Pancreas (tissue), 10 donors: ENCODE data around the gene VEGFD. TPM values are rescaled to one million over a fixed set of nuclear protein-coding genes. Genes with fewer than 3 reads are reported as not detected.

Experiments
- ATAC-seq, 4 donors: fragments of 200-7000 bp; cut with Tn5 transposase; one replicate each; pipeline versions ENCODE4 v1.8.0 to v1.9.1; 2020; ENCODE audit warnings: mild to moderate bottlenecking in 4 of 4, moderate library complexity in 4 of 4
- DNase-seq, 6 donors: peaks; one replicate each; pipeline ENCODE4 v3.0.0-alpha.2; 2020
- FAIRE-seq: peaks from 2 replicates; lab custom pipeline; 2012; peaks lifted over from hg19 to GRCh38; lab: Jason Lieb, UNC
- H3K27ac ChIP-seq, 4 donors: fragments of 200-600 bp; sonication (generic); 1 replicate in 3 of 4; 2 replicates in 1 of 4; pipeline versions ENCODE4 v1.5.0 to v1.8.0; 2020
- H3K27me3 ChIP-seq, 4 donors: fragments of 200-600 bp; one replicate each; pipeline ENCODE4 v1.8.0; 2021
- H3K36me3 ChIP-seq, 3 donors: fragments of 200-600 bp; sonication (generic) in 1 of 3; one replicate each; pipeline versions ENCODE4 v1.5.0 to v1.8.0; 2020 to 2021
- H3K4me1 ChIP-seq, 3 donors: fragments of 200-600 bp; one replicate each; pipeline ENCODE4 v1.8.0; 2021
- H3K4me3 ChIP-seq, 4 donors: fragments of 200-600 bp; sonication (generic) in 2 of 4; one replicate each; pipeline versions ENCODE4 v1.5.0 to v1.8.0; 2020 to 2021
- H3K9me3 ChIP-seq, 4 donors: fragments of 200-600 bp; one replicate each; pipeline ENCODE4 v1.8.0; 2021
- WGBS, 2 donors: extraction: QIAGEN DNeasy Blood & Tissue Kit; methylation state at CpG; one replicate each; pipeline ENCODE4 v1.1.7; 2013; 5-methylcytosine and 5-hydroxymethylcytosine counted together
- intact Hi-C, 3 donors: fragments of 100-400 bp; cut with DNase I; formaldehyde crosslinking; loops; one replicate each; pipeline versions ENCODE4 v1.11.1 to v1.14.2; 2022
- polyA plus RNA-seq, 2 donors: library from polyadenylated mRNA; stranded (reverse); fragments of 200-250 nt; gene quantifications; one replicate each; pipeline ENCODE4 v1.2.3, GENCODE V29; 2013
- total RNA-seq, 6 donors: library from RNA; stranded (reverse); fragmentation: NEBNext Ultra II Directional in 4 of 6; extraction: Animal tissue kit (Norgen Biotek cat#: 25700) in 4 of 6; gene quantifications; one replicate each; pipeline versions ENCODE4 v1.2.1 to v1.2.4, GENCODE V29; 2021 to 2023
- TF ChIP-seq, protein P1 (sequence below), 4 donors: fragments of 200-600 bp; sonication (generic) in 3 of 4; IDR thresholded peaks; one replicate each; pipeline versions ENCODE4 v1.5.0 to v1.8.0; 2021; ENCODE audit warnings: antibody characterized with exemption in 4 of 4
- donor health status: healthy with polysubstance abuse.
- donor health status: DM: no; HTN: no; CAD: no; lungs with moderate emphysema.
- donor health status: DM: no; HTN: no; CAD: no.
- donor health status: control.
- donor health status: control.
- donor health status: Bipolar disorder and iron deficiency.
- donor health status: DM: yes; HTN: yes; CAD: no.
- donor health status: DM: no; HTN: no; CAD: no.
- donor health status: DM: no; HTN: no; CAD: no.
- donor health status: DM: yes; HTN: yes; CAD: no.

VEGFD gene
- total and polyA plus RNA-seq, 8 donors = 0.19 to 1.3 (median 0.49) TPM; not detected in 1

DNA sequence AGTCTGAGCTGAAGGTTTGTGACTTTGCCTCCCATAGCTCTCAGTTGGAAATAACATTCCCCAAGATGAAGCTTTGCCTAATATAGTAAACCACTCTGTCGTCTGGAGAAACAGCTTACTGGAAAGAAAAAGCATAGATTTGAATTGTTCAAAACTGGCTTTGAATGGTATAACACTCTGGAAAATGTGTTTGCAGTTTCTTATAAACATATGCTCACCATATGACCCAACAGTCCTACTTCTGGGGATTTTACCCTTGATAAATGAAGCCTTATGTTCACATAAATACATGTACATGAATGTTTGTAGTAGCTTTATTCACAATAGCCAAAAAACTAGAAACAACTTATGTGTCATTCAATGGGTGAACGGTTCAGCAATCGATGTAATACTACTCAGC is 10.2 kb downstream of the VEGFD start:
- DNase-seq = no peak
- Histone ChIP-seq H3K27me3 (peaks cover 0 to 15% (median 0%) of the 10 kb centered on the region in 4 donors), H3K9me3 (no peaks in the 10 kb centered on the region), H3K36me3 (no peaks in the 10 kb centered on the region), H3K27ac (no peak overlapping the region), H3K4me1 (no peaks in the 10 kb centered on the region), H3K4me3 (no peak overlapping the region)
- intact Hi-C loops = no loop called here
- no peak for FAIRE-seq
- 65 to 68% methylated on average over 3 of the region's 3 CpGs for WGBS, 2 donors
- TF ChIP-seq, protein P1, sequence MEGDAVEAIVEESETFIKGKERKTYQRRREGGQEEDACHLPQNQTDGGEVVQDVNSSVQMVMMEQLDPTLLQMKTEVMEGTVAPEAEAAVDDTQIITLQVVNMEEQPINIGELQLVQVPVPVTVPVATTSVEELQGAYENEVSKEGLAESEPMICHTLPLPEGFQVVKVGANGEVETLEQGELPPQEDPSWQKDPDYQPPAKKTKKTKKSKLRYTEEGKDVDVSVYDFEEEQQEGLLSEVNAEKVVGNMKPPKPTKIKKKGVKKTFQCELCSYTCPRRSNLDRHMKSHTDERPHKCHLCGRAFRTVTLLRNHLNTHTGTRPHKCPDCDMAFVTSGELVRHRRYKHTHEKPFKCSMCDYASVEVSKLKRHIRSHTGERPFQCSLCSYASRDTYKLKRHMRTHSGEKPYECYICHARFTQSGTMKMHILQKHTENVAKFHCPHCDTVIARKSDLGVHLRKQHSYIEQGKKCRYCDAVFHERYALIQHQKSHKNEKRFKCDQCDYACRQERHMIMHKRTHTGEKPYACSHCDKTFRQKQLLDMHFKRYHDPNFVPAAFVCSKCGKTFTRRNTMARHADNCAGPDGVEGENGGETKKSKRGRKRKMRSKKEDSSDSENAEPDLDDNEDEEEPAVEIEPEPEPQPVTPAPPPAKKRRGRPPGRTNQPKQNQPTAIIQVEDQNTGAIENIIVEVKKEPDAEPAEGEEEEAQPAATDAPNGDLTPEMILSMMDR (IDR thresholded peaks at IDR 0.05) = no peak
- no peak for ATAC-seq

GRCh38 chrX:15366506-15367352 is 17.5 kb downstream of the VEGFD start:
- intact Hi-C loops = no loop called here
- Histone ChIP-seq H3K27ac (no peak overlapping the region), H3K4me3 (no peak overlapping the region), H3K9me3 (no peaks in the 10 kb centered on the region), H3K4me1 (no peaks in the 10 kb centered on the region), H3K36me3 (no peaks in the 10 kb centered on the region), H3K27me3 (peaks cover 0 to 40% (median 0%) of the 10 kb centered on the region in 4 donors)
- FAIRE-seq (no peak), ATAC-seq (no peak), DNase-seq (no peak)
- TF ChIP-seq, protein P1 (IDR thresholded peaks at IDR 0.05) = no peak
- 67 to 68% methylated on average over 9 of the region's 9 CpGs for WGBS, 2 donors

DNA sequence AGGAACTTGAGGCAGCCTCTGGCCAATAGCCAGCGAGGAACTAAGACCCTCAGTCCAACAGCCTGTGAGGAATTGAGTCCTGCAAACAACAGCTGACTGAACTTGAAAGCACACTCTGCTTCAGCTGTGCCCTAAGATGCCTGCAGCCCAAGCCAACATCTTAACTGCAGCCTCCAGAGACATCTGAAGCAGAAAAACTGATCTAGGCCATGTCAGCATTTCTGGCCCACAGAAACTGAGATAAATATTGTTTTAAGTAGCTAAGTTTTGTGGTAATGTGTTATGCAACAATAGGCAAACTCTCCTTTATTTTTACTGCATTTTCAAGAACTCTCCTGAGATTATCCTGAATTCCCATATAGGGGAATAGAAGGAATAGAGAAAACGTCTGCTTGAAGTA is 24.5 kb downstream of the VEGFD start:
- Histone ChIP-seq H3K9me3 (no peaks in the 10 kb centered on the region), H3K4me3 (no peak overlapping the region), H3K4me1 (no peaks in the 10 kb centered on the region), H3K27me3 (peaks cover 0 to 31% (median 1%) of the 10 kb centered on the region in 4 donors), H3K36me3 (no peaks in the 10 kb centered on the region), H3K27ac (no peak overlapping the region)
- TF ChIP-seq, protein P1 (IDR thresholded peaks at IDR 0.05) = no peak
- intact Hi-C loops = no loop called here
- 36 to 53% methylated on average over 2 of the region's 2 CpGs for WGBS, 2 donors
- FAIRE-seq (no peak), ATAC-seq (no peak), DNase-seq (no peak)

DNA sequence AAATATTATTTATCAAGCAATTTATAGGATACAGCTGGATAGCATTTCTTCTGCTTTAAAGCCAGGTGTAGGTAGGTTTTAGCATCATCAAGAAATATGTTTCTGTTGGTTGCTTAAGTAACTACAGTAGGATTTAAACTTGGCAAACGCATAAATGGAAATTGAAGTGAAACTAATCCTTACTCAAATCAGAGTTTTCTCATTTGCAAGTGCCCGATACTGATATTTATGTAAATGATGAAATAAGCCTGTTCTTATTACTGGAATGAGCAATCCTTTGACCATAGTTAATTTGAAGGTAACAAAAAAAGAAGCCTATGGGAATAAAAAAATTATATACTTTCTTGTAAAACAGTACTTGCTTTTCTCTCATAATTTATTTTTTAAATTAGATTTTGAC is 25.7 kb downstream of the VEGFD start:
- Histone ChIP-seq H3K36me3 (no peaks in the 10 kb centered on the region), H3K4me1 (no peaks in the 10 kb centered on the region), H3K9me3 (no peaks in the 10 kb centered on the region), H3K4me3 (no peak overlapping the region), H3K27me3 (peaks cover 0 to 32% (median 3%) of the 10 kb centered on the region in 4 donors), H3K27ac (no peak overlapping the region)
- intact Hi-C loops = no loop called here
- FAIRE-seq = no peak
- ATAC-seq = no peak
- no peak for DNase-seq
- 69 to 81% methylated on average over 2 of the region's 2 CpGs for WGBS, 2 donors
- TF ChIP-seq, protein P1 (IDR thresholded peaks at IDR 0.05) = no peak

DNA sequence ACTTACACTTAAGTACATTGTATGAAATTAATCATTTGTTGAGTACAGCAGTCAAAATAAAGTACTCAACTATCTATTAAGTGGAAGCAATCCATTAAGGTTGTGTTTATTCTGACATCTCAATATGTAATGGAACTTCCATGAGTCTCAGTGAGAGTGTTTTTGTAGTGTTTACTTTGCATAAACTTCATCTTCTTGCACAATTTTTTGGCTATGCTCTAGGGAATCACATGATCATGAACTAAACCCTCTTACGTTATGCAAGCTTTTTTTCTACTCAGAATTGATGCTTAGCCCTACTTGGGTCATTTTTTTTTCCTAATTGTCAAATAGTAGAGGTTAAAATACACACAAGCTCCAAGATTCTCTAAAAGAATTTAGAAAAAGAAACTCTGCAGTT is 27.8 kb downstream of the VEGFD start:
- FAIRE-seq (no peak), DNase-seq (no peak), ATAC-seq (no peak)
- intact Hi-C loops = no loop called here
- H3K27ac ChIP-seq = no peak overlapping the region
- TF ChIP-seq, protein P1 (IDR thresholded peaks at IDR 0.05) = no peak
- H3K36me3 ChIP-seq = no peaks in the 10 kb centered on the region
- WGBS, 2 donors = 60% methylated on average over 1 of the region's 1 CpG
- H3K9me3 ChIP-seq = no peaks in the 10 kb centered on the region
- H3K4me1 ChIP-seq = no peaks in the 10 kb centered on the region
- peaks cover 0 to 22% (median 3%) of the 10 kb centered on the region in 4 donors for H3K27me3 ChIP-seq
- H3K4me3 ChIP-seq = no peak overlapping the region
